Ovary (tissue), 3 donors: ENCODE data around the gene TEX51.

ENCODE experiments used
- CTCF ChIP-seq, 3 donors: fragments of 450-650 bp in 2 of 3; fragments of 200-600 bp in 1 of 3; IDR thresholded peaks; one replicate each; pipeline versions ENCODE4 v1.5.1 to v1.8.0; 2016 to 2022; ENCODE audit warnings: antibody characterized with exemption in 3 of 3, mild to moderate bottlenecking in 1 of 3
- POLR2A ChIP-seq: fragments of 450-650 bp; IDR thresholded peaks from one replicate; pipeline ENCODE4 v1.6.1; 2017; ENCODE audit warnings: antibody characterized with exemption, mild to moderate bottlenecking, moderate library complexity
- donor health status: DM: no; HTN: no; CAD: no.

- TF ChIP-seq CTCF (IDR thresholded peaks at IDR 0.05) (no peak), POLR2A (no peak)
Measured at GRCh38 chr2:126913329-126913728, 14.6 kb downstream of the TEX51 start.
